Measurements from ENCODE around the gene YPEL1.
A peak's percentile ranks its signal among the peaks of the same experiment; 100 is the strongest.

YPEL1 gene

GRCh38 chr22:21697880-21698279 lies 37.7 kb downstream of the YPEL1 start:
- DNase-seq (ENCODE audit: low read depth): peak; percentile 40
- no peak overlapping the region for H3K4me3 ChIP-seq (ENCODE audit: low read depth, low read length)
- TF ChIP-seq CTCF (conservative IDR thresholded peaks at IDR 0.05; ENCODE audit: low read depth, low read length): no peak

GRCh38 chr22:21697021-21697771 lies 38.4 kb downstream of the YPEL1 start:
- no peak for TF ChIP-seq CTCF (conservative IDR thresholded peaks at IDR 0.05; ENCODE audit: low read depth, low read length)
- DNase-seq (ENCODE audit: low read depth): no peak
- H3K4me3 ChIP-seq (ENCODE audit: low read depth, low read length): no peak overlapping the region

- DNase-seq (ENCODE audit: low read depth): no peak
- TF ChIP-seq CTCF (conservative IDR thresholded peaks at IDR 0.05; ENCODE audit: low read depth, low read length): no peak
Measured at GRCh38 chr22:21696115-21696514, 39.5 kb downstream of the YPEL1 start.

GRCh38 chr22:21695430-21696085 lies 40.0 kb downstream of the YPEL1 start:
- H3K4me3 ChIP-seq (ENCODE audit: low read depth, low read length): no peak overlapping the region
- DNase-seq (ENCODE audit: low read depth): no peak
- TF ChIP-seq CTCF (conservative IDR thresholded peaks at IDR 0.05; ENCODE audit: low read depth, low read length): no peak

More at GRCh38 chr22:21696115-21696514, 39.5 kb downstream of the YPEL1 start:
- H3K4me3 ChIP-seq (ENCODE audit: low read depth, low read length): no peak overlapping the region

GRCh38 chr22:21694795-21695429 lies 40.7 kb downstream of the YPEL1 start:
- no peak for TF ChIP-seq CTCF (conservative IDR thresholded peaks at IDR 0.05; ENCODE audit: low read depth, low read length)
- no peak for DNase-seq (ENCODE audit: low read depth)
- no peak overlapping the region for H3K4me3 ChIP-seq (ENCODE audit: low read depth, low read length)

GRCh38 chr22:21694394-21694793 lies 41.2 kb downstream of the YPEL1 start:
- DNase-seq (ENCODE audit: low read depth): no peak
- no peak for TF ChIP-seq CTCF (conservative IDR thresholded peaks at IDR 0.05; ENCODE audit: low read depth, low read length)
- H3K4me3 ChIP-seq (ENCODE audit: low read depth, low read length): no peak overlapping the region

Measured in choroid plexus epithelial cell (primary cell).